SK-N-SH treated with all-trans-retinoic acid at 6 μM for 48 hours (cell line): ENCODE results near the gene GJB4.
A peak's percentile ranks its signal among the peaks of the same experiment; 100 is the strongest.

Experiments used
- ATAC-seq: fragments of 200-7000 bp; cut with Tn5 transposase; 3 replicates; pipeline ENCODE4 v1.9.1; 2020; ENCODE audit warnings: mild to moderate bottlenecking, moderate library complexity
- ARNTL ChIP-seq: fragments of 450-650 bp; formaldehyde crosslinking; IDR thresholded peaks from 2 replicates; pipeline ENCODE4 v1.5.0; 2020; ENCODE audit warnings: low read depth, mild to moderate bottlenecking, moderate library complexity, borderline replicate concordance
- BACH2 ChIP-seq: fragments of 250-450 bp; sonication (Bioruptor Pico); IDR thresholded peaks from 2 replicates; pipeline ENCODE4 v1.9.0; 2021; ENCODE audit warnings: mild to moderate bottlenecking, borderline replicate concordance
- CSDC2 ChIP-seq: fragments of 250-450 bp; sonication (Bioruptor Pico); IDR thresholded peaks from 2 replicates; pipeline ENCODE4 v1.5.0; 2020; ENCODE audit warnings: mild to moderate bottlenecking, moderate library complexity
- ESRRG ChIP-seq: fragments of 250-450 bp; sonication (Bioruptor Pico); IDR thresholded peaks from 2 replicates; pipeline ENCODE4 v1.6.1; 2021; ENCODE audit warnings: mild to moderate bottlenecking
- ISL1 ChIP-seq: fragments of 250-450 bp; sonication (Bioruptor Pico); IDR thresholded peaks from 2 replicates; pipeline ENCODE4 v2.1.2; 2022; ENCODE audit warnings: mild to moderate bottlenecking, moderate library complexity
- OSR1 ChIP-seq: fragments of 250-450 bp; sonication (Bioruptor Pico); IDR thresholded peaks from 2 replicates; pipeline ENCODE4 v1.8.0; 2022; ENCODE audit warnings: moderate library complexity, mild to moderate bottlenecking, inconsistent platforms
- PATZ1 ChIP-seq: fragments of 250-450 bp; sonication (Bioruptor Pico); IDR thresholded peaks from 2 replicates; pipeline ENCODE4 v1.8.0; 2020; ENCODE audit warnings: mild to moderate bottlenecking, moderate library complexity, borderline replicate concordance
- POU6F1 ChIP-seq: fragments of 250-450 bp; sonication (Bioruptor Pico); IDR thresholded peaks from 2 replicates; pipeline ENCODE4 v1.8.0; 2021; ENCODE audit warnings: low read depth, mild to moderate bottlenecking, moderate library complexity, borderline replicate concordance
- PPARA ChIP-seq: fragments of 250-450 bp; sonication (Bioruptor Pico); IDR thresholded peaks from 2 replicates; pipeline ENCODE4 v1.5.0; 2020; ENCODE audit warnings: mild to moderate bottlenecking, borderline replicate concordance
- RARB ChIP-seq: fragments of 250-450 bp; sonication (Bioruptor Pico); IDR thresholded peaks from 2 replicates; pipeline ENCODE4 v1.8.0; 2021; ENCODE audit warnings: mild to moderate bottlenecking, moderate library complexity
- TOX ChIP-seq: fragments of 250-450 bp; sonication (Bioruptor Pico); IDR thresholded peaks from 2 replicates; pipeline ENCODE4 v1.8.0; 2021; ENCODE audit warnings: mild to moderate bottlenecking, moderate library complexity, borderline replicate concordance
- TSHZ2 ChIP-seq: fragments of 250-450 bp; sonication (Bioruptor Pico); IDR thresholded peaks from 2 replicates; pipeline ENCODE4 v1.5.0; 2020; ENCODE audit warnings: mild to moderate bottlenecking, moderate library complexity
- ZC3H10 ChIP-seq: fragments of 250-450 bp; sonication (Bioruptor Pico); IDR thresholded peaks from 2 replicates; pipeline ENCODE4 v1.5.1; 2021; ENCODE audit warnings: mild to moderate bottlenecking, moderate library complexity
- ZFP3 ChIP-seq: fragments of 250-450 bp; sonication (Bioruptor Pico); IDR thresholded peaks from 2 replicates; pipeline ENCODE4 v1.5.0; 2020; ENCODE audit warnings: mild to moderate bottlenecking, moderate library complexity
- ZFP30 ChIP-seq: fragments of 450-650 bp; formaldehyde crosslinking; IDR thresholded peaks from 2 replicates; pipeline ENCODE4 v1.5.0; 2022; ENCODE audit warnings: mild to moderate bottlenecking, moderate library complexity
- ZNF565 ChIP-seq: fragments of 450-650 bp; formaldehyde crosslinking; conservative IDR thresholded peaks from 2 replicates; pipeline ENCODE4 v1.5.0; 2020; ENCODE audit warnings: low read depth, mild to moderate bottlenecking, moderate library complexity
- ZNF70 ChIP-seq: fragments of 450-650 bp; formaldehyde crosslinking; IDR thresholded peaks from 2 replicates; pipeline ENCODE4 v1.5.0; 2020; ENCODE audit warnings: mild to moderate bottlenecking, moderate library complexity
- ZNF8 ChIP-seq: fragments of 450-650 bp; formaldehyde crosslinking; IDR thresholded peaks from 2 replicates; pipeline ENCODE4 v1.5.0; 2020; ENCODE audit warnings: mild to moderate bottlenecking, moderate library complexity

The GJB4 gene

GRCh38 chr1:34715139-34715538, 44.4 kb upstream of the GJB4 start:
- ATAC-seq, result no peak
- no peak for TF ChIP-seq ZFP30 (CRISPR knock-in tag)
- no peak for TF ChIP-seq TSHZ2 (CRISPR knock-in tag)
- no peak for TF ChIP-seq RARB
- no peak for TF ChIP-seq OSR1 (CRISPR knock-in tag)
- no peak for TF ChIP-seq ZFP3
- no peak for TF ChIP-seq BACH2 (CRISPR knock-in tag)
- no peak for TF ChIP-seq POU6F1 (CRISPR knock-in tag)

GRCh38 chr1:34721241-34721640, 38.3 kb upstream of the GJB4 start:
- TF ChIP-seq ZNF70 (CRISPR knock-in tag), result peak; percentile 71; the same call in 1 of the 2 replicates
- TF ChIP-seq ZNF565 (CRISPR knock-in tag), result no peak
- ATAC-seq, result no peak

GRCh38 chr1:34721646-34722355, 37.7 kb upstream of the GJB4 start:
- ATAC-seq, result no peak

GRCh38 chr1:34726861-34727260, 32.7 kb upstream of the GJB4 start:
- no peak for ATAC-seq
- no peak for TF ChIP-seq ZNF565 (CRISPR knock-in tag)
- no peak for TF ChIP-seq BACH2 (CRISPR knock-in tag)
- TF ChIP-seq ARNTL (CRISPR knock-in tag), result no peak
- no peak for TF ChIP-seq ZFP3
- no peak for TF ChIP-seq ZNF8 (CRISPR knock-in tag)
- no peak for TF ChIP-seq ZC3H10 (CRISPR knock-in tag)
- no peak for TF ChIP-seq ZFP30 (CRISPR knock-in tag)
- no peak for TF ChIP-seq PPARA (CRISPR knock-in tag)
- no peak for TF ChIP-seq PATZ1 (CRISPR knock-in tag)
- TF ChIP-seq CSDC2, result no peak
- TF ChIP-seq RARB, result no peak
- no peak for TF ChIP-seq POU6F1 (CRISPR knock-in tag)
- TF ChIP-seq TOX (CRISPR knock-in tag), result no peak
- TF ChIP-seq ISL1 (CRISPR knock-in tag), result no peak
- no peak for TF ChIP-seq ESRRG (CRISPR knock-in tag)

More at GRCh38 chr1:34721646-34722355, 37.7 kb upstream of the GJB4 start:
- TF ChIP-seq CSDC2 (no peak), ZNF8 (CRISPR knock-in tag) (no peak), POU6F1 (CRISPR knock-in tag) (no peak), ZFP30 (CRISPR knock-in tag) (no peak), PATZ1 (CRISPR knock-in tag) (no peak), ARNTL (CRISPR knock-in tag) (no peak), OSR1 (CRISPR knock-in tag) (no peak)
